Astrocyte of the hippocampus (primary cell): Measurements from ENCODE around the gene C5orf15.
"Not testable (repeated sequence)": the region's sequence is repeated elsewhere in the genome, so short reads cannot be mapped to it uniquely, and the experiment has no call there.

Experiments
- DNase-seq: peaks from one replicate; pipeline ENCODE4 v3.0.0; 2011; ENCODE audit warnings: low read depth, low spot score

The C5orf15 gene

DNA sequence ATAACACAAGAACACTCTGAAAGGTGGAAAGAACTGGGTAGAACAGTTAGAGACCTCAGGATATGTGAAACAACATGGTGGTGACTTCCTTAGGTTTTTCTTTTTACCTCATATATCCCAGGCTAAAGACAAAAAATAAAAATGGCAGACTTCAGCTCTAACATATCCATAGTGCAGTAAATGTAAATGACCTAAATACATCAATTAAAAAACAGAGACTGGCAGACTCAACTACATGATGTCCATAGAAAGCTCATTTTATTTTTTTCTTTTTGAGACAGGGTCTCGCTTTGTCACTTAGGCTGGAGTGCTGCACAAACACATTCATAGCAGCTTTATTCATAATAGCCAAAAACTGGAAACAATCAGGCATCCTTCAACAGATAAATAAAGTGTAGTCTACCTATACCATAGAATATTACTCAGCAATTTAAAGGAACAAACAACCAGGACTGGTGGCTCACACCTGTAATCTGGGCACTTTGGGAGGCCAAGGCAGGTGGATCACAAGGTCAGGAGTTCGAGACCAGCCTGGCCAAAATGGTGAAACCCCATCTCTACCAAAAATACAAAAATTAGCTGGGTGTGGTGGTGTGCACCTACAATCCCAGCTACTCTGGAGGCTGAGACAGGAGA, 4.8 kb downstream of the C5orf15 start:
- no peak for DNase-seq

- peak; percentile 50 for DNase-seq
Measured at GRCh38 chr5:133962801-133963476, 5.5 kb downstream of the C5orf15 start.

GRCh38 chr5:133962131-133962530, 6.3 kb downstream of the C5orf15 start:
- DNase-seq = no peak

GRCh38 chr5:133959643-133960042, 8.8 kb downstream of the C5orf15 start:
- DNase-seq = no peak

DNA sequence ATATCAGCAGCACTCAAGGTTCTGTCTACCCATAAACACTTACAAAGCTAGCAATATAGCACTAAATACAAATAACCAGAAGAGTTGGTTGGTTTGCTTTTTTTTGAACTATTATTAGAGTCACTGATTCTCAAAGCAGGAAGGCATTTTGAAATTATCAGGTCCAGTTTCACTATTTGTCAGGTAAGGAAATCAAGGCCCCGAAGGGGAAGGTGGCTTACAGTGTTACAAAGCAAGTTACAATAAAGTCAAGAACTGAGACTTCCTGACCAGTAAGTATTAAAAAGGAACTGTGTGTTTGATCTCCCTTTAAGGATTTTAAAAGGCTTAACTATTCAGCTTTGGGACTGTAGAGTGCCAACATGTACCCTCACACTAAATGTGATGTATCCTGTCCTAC, 10.8 kb downstream of the C5orf15 start:
- DNase-seq = no peak

DNA sequence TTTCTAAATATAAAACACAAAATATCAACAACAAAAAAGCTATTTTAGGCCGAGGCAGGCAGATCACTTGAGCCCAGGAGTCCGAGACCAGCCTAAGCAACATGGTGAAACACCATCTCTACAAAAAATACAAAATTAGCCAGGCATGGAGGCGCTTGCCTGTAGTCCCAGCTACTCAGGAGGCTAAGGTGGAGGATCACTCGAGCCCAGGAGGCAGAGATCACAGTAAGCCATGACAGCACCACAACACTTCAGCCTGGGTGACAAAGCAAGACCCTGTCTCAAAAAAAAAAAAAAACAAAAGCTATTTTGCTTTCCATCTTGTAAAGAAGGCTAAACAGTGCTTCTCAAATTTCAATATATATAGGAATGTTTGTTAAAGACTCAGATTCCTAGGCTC, 11.3 kb downstream of the C5orf15 start:
- no peak for DNase-seq

DNA sequence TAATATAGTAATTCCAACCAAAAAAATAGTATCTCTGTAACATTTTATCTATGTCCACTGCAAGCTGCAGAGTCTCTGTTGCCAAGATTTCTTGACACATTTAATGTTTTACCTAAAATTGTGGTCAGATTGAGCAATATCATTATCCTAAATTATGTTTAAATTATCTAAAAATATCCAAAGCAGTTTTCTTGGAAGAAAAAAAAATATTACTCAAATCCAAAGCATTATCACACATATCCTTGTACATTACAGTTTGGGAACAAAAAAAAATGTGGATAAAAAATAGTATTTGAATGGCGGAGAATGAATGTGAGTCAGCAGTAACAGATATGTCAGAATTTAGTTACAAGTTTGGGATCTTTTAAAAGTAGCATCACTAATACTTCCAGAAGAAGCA, 12.2 kb downstream of the C5orf15 start:
- DNase-seq = not testable (repeated sequence)

GRCh38 chr5:133953568-133954145, 14.8 kb downstream of the C5orf15 start:
- DNase-seq = peak; percentile 34

DNA sequence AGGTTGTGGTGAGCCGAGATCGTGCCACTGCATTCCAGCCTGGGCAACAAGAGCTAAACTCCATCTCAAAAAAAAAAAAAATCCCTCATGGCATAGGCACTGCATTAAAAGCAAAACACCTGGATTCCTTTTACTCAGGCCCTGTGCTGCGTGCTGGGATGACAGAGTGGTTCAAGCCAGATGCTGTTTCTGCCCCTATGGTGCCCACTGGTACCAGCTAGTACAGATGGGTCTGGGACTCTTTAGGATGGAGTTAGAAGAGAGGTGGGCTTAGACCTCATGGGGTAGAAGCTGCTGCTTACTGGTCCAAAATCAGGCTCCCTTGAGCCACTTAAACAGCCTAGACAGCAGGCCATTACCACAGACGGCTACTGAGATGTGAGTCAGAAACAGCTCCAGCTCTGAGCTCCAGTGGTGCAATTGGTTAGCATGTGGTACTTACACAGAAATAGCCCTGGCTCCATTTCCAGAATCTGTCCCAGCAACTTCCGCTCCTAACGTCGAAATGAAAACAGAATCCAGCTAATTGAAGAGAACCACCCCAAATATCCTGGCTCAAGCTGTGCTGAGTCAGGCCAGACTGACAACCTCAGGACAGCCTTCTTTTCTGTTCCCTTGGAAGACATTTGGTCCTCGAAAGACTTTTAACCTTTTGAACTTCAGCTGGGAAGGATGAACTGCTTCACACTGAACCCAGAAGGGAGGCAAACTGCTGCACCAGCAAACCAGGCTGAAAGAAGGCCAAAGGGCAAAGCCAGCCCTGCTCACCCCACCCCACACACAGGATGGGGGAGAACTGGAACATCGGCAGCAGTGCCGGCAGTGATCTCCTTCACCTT, 15.5 kb downstream of the C5orf15 start:
- DNase-seq = peak; percentile 89

- DNase-seq = no peak
Measured at GRCh38 chr5:133950821-133951612, 17.4 kb downstream of the C5orf15 start.

- DNase-seq = no peak
Measured at GRCh38 chr5:133948721-133949120, 19.7 kb downstream of the C5orf15 start.

- DNase-seq = peak; percentile 65
Measured at GRCh38 chr5:133947431-133947841, 21.0 kb downstream of the C5orf15 start.

GRCh38 chr5:133945568-133945967, 22.9 kb downstream of the C5orf15 start:
- DNase-seq = peak; percentile 76

DNA sequence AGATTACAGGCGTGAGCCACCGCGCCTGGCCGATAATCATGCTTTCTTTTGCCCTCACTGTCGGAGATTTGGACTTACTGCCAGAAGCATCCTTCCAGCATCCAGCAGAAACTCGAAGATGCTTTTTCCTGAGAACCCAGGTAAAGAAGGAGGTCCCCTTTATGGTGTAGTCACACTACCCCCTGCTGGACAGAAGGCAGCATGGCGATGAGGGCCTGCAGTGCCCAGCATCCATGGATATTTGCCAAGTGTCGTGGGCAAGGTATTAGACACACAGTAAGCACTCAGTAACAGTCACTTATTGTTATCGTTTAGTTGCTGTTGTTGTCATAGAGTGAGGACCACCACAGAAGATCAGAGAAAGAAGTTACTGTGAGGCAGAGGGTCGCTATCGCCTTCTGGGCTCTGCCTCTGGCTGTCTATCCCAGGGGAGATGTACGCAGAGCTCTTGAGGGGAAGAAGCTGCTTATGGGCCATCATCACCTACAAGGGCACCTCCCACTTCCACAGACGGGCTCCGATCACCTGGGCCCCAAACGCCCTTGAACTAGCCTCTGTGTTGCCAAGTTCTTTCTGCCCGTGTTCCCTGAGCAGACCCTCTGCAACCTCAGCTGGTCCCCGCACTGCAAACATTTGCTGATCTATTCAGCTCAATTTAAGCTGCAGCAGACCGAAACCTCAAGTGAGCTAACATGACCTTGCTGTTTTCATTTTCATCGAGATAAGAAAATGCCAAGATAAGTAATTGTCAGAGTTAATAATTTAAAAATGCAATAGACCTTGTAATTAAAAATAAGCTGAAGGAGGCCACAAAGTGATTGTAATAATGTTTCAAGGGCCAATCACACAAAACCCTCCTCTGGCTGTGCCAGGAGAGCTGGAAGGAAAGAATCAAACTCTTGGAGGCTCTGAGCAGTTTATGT, 23.9 kb downstream of the C5orf15 start:
- DNase-seq = peak; percentile 76

GRCh38 chr5:133943475-133943817, 25.0 kb downstream of the C5orf15 start:
- DNase-seq = no peak

DNA sequence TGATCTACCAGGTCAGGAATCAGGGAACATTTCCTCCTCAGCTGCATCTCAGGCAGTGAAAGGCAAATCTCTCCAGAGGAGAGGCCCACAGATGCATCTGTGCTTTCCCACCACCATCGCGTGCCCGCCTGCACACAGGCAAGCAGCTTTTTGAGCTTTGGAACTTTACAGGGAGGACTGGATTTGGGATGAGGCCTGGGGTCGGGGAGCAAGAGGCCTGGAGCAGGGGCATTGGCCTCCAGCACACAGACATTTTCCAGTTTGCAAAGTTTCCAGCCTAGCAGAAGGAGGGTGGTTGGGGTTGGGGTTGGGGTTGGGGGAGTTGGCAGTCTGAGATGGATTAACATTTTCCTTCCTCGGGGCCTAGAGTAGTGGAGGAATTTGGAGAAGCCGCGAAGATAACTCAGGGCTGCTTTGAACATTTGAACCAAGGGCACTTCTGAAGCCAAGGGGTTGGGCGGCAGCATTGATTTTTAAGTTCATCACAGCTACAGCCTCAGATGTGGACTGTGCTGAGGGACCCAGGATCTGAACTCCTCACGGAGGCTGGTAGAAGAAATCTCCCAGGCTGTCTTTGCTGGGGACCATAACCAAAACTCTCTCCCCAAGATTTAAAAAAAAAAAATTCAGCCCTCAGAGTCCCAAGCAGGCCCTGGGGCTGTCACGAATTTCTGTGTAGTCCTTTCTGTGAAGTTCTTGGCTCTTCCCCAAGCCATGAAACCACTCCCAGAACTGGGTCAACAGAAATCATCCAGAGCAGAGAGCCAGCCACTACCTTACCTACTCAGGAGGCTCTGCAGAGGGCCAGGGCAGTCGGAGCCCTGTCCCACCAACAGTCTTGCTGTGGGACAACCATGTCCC, 25.6 kb downstream of the C5orf15 start:
- DNase-seq = no peak

DNA sequence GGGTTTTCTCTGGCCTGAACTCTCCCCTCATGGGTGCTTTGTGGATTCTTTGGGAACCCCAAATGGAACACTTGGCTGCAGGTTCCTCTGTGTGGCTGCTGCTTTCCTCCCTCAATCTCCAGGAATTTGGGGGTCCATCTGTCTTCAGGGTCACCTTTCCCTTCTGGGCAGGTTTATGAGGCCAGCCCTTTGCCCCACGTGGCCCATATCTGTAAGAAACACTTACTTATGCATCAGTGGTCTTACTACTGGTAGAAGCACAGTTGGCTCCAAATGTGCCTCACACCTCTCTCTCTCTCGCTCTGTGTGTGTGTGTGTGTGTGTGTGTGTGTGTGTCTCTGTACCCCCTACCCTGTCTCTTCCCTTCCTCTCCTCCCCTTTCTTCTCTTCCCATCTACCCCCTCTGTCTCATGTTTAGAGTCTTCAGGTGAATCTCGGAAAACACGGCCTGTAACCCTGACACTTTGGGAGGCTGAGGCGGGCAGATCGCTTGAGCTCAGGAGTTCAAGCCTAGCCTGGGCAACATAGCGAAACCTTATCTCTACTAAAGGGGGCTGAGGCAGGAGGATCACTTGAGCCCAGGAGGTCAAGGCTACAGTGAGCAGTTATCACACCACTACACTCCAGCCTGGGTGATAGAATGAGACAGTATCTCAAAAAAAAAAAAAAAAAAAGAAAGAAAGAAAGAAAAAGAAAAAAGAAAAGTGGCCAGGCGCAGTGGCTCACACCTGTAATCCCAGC, 26.8 kb downstream of the C5orf15 start:
- DNase-seq = no peak

GRCh38 chr5:133939668-133940067, 28.8 kb downstream of the C5orf15 start:
- no peak for DNase-seq

GRCh38 chr5:133938929-133939328, 29.5 kb downstream of the C5orf15 start:
- no peak for DNase-seq
